Breast epithelium (tissue), 3 donors: ENCODE results near the gene SGPL1.
A peak's percentile ranks its signal among the peaks of the same experiment; 100 is the strongest.

ENCODE experiments used
- POLR2A ChIP-seq: fragments of 450-650 bp; IDR thresholded peaks from one replicate; pipeline ENCODE4 v1.6.1; 2016; ENCODE audit warnings: antibody characterized with exemption, mild to moderate bottlenecking, moderate library complexity
- POLR2AphosphoS5 ChIP-seq, 3 donors: sonication (generic); formaldehyde crosslinking; IDR thresholded peaks; one replicate each; pipeline ENCODE4 v1.6.1; 2017; ENCODE audit warnings: antibody characterized with exemption in 3 of 3
- TF ChIP-seq, protein P1 (sequence below), 3 donors: fragments of 450-650 bp; IDR thresholded peaks; one replicate each; pipeline ENCODE4 v1.5.1; 2016 to 2017; ENCODE audit warnings: antibody characterized with exemption in 3 of 3, mild to moderate bottlenecking in 3 of 3, moderate library complexity in 3 of 3

GRCh38 chr10:70815504-70816219, at the start of gene SGPL1:
- TF ChIP-seq, protein P1, sequence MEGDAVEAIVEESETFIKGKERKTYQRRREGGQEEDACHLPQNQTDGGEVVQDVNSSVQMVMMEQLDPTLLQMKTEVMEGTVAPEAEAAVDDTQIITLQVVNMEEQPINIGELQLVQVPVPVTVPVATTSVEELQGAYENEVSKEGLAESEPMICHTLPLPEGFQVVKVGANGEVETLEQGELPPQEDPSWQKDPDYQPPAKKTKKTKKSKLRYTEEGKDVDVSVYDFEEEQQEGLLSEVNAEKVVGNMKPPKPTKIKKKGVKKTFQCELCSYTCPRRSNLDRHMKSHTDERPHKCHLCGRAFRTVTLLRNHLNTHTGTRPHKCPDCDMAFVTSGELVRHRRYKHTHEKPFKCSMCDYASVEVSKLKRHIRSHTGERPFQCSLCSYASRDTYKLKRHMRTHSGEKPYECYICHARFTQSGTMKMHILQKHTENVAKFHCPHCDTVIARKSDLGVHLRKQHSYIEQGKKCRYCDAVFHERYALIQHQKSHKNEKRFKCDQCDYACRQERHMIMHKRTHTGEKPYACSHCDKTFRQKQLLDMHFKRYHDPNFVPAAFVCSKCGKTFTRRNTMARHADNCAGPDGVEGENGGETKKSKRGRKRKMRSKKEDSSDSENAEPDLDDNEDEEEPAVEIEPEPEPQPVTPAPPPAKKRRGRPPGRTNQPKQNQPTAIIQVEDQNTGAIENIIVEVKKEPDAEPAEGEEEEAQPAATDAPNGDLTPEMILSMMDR (IDR thresholded peaks at IDR 0.05), result peak; percentile 74 to 99 (median 82)
- no peak for TF ChIP-seq POLR2A
- peak in 1 of 3 donors; percentile 14 for TF ChIP-seq POLR2AphosphoS5 (IDR thresholded peaks at IDR 0.05)
